HEK293T (cell line): Measurements from ENCODE around the gene GDAP1L1.
A peak's percentile ranks its signal among the peaks of the same experiment; 100 is the strongest.

ENCODE experiments used
- CTCF ChIA-PET: fragments of 350-600 bp; formaldehyde crosslinking; extraction: SDS; loops from one replicate; lab custom pipeline; 2021; ENCODE audit warnings: antibody characterized with exemption, inconsistent platforms; lab: Yijun Ruan, JAX
- POLR2A ChIA-PET: fragments of 350-600 bp; formaldehyde crosslinking; extraction: SDS; loops from one replicate; lab custom pipeline; 2020; ENCODE audit warnings: antibody characterized with exemption, inconsistent platforms; lab: Yijun Ruan, JAX
- DNase-seq: peaks from one replicate; pipeline ENCODE4 v3.0.0; 2012; ENCODE audit warnings: mixed read lengths; ENCODE audit errors: extremely low spot score
- ARNT ChIP-seq: fragments of 450-650 bp; IDR thresholded peaks from 2 replicates; pipeline ENCODE4 v1.6.1; 2017; ENCODE audit warnings: mild to moderate bottlenecking
- BHLHE40 ChIP-seq: fragments of 450-650 bp; IDR thresholded peaks from 2 replicates; pipeline ENCODE4 v1.6.1; 2016; ENCODE audit warnings: mild to moderate bottlenecking, moderate library complexity, borderline replicate concordance
- CTBP1 ChIP-seq: fragments of 450-650 bp; IDR thresholded peaks from 2 replicates; pipeline ENCODE4 v1.6.1; 2016; ENCODE audit warnings: borderline replicate concordance
- ELF4 ChIP-seq: fragments of 450-650 bp; IDR thresholded peaks from 2 replicates; pipeline ENCODE4 v1.6.1; 2017; ENCODE audit warnings: antibody characterized with exemption
- FOXA1 ChIP-seq: fragments of 450-650 bp; IDR thresholded peaks from 2 replicates; pipeline ENCODE4 v1.6.1; 2016; ENCODE audit warnings: mild to moderate bottlenecking
- FOXK2 ChIP-seq: fragments of 450-650 bp; IDR thresholded peaks from 2 replicates; pipeline ENCODE4 v1.6.1; 2016; ENCODE audit warnings: mild to moderate bottlenecking
- FOXM1 ChIP-seq: fragments of 450-650 bp; IDR thresholded peaks from 2 replicates; pipeline ENCODE4 v1.6.1; 2017; ENCODE audit warnings: mild to moderate bottlenecking, borderline replicate concordance
- HDGF ChIP-seq: fragments of 450-650 bp; IDR thresholded peaks from 2 replicates; pipeline ENCODE4 v1.6.1; 2017; ENCODE audit warnings: antibody characterized with exemption, borderline replicate concordance
- L3MBTL2 ChIP-seq: fragments of 450-650 bp; conservative IDR thresholded peaks from 2 replicates; pipeline ENCODE4 v1.6.1; 2016; ENCODE audit warnings: mild to moderate bottlenecking
- LEF1 ChIP-seq: fragments of 450-650 bp; IDR thresholded peaks from 2 replicates; pipeline ENCODE4 v1.6.1; 2017; ENCODE audit warnings: mild to moderate bottlenecking, borderline replicate concordance
- NFRKB ChIP-seq: fragments of 450-650 bp; IDR thresholded peaks from 2 replicates; pipeline ENCODE4 v1.6.1; 2016; ENCODE audit warnings: mild to moderate bottlenecking, moderate library complexity
- SP1 ChIP-seq: fragments of 450-650 bp; IDR thresholded peaks from 2 replicates; pipeline ENCODE4 v1.6.1; 2017
- SUZ12 ChIP-seq: fragments of 450-650 bp; IDR thresholded peaks from 2 replicates; pipeline ENCODE4 v1.6.1; 2016; ENCODE audit warnings: mild to moderate bottlenecking
- TARDBP ChIP-seq: fragments of 450-650 bp; IDR thresholded peaks from 2 replicates; pipeline ENCODE4 v1.6.1; 2016
- ZNF384 ChIP-seq: fragments of 450-650 bp; IDR thresholded peaks from 2 replicates; pipeline ENCODE4 v1.6.1; 2016
- TF ChIP-seq, protein P1 (sequence below): fragments of 450-650 bp; IDR thresholded peaks from 2 replicates; pipeline ENCODE4 v1.6.1; 2016

Gene GDAP1L1

DNA sequence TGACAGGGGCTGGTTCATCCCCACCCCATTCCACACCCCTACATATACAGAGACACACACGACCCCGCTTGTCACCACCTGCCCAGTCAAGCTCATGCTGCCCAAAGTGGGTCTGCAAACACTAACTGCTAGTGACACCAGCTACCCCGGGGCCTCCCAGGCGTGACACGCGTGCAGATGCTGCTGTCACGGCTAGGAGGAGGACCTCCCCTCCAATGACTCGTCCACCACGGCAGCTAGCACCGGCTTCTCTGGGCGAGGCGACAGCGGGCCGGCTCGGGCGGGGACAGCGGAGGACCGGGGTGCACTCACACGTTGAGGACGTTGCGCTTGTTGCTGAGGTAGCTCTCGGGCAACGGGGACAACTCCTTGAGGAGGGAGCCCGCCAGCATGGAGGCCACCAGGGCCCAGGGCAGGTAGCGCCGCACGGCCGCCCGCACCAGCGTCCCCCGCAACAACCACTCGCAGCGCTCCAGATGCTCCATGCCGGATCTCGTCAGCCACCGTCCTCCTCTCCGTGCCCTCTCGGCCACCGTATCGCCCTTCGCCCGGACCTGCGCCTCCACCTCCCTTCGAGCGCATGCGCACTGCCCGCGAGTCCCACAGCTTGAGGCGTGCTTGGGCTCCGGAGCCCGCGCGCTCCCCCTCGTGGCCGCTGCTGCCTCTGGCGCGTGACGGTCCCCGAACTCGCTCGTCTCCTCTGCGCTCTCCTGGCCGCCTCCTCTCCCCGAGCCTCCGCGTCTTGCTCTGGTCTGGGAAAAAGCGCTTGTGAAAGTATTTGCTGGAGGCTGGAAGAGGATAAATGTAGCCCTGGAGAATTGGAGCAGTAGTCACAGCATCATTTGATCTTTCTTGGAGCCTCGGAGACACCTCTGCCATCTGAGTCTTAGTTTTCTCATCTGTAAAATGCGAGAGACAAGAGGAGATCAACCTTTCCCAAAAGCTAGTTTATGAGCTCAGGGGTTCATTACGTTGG lies 63.8 kb downstream of the GDAP1L1 start, which contains the start of gene FITM2:
Gene FITM2, minus strand, starts transcription at position 539 of the 976 bp plus-strand sequence. Its CDS starts 54 bp downstream, at position 485.
- DNase-seq, result peak; percentile 98
- CTCF ChIA-PET, result interaction anchor here (0.7 to 4.8 kb wide), 15 partner anchors 9 to 194 kb away, joined by 3 to 49 read pairs (median 5); no protein-coding TSS in a partner anchor
- POLR2A ChIA-PET, result interaction anchor here (0.8 to 2.0 kb wide), 10 partner anchors 9 to 99 kb away, joined by 3 to 10 read pairs (median 4); partner anchors contain the start of gene R3HDML
- TF ChIP-seq, protein P1, sequence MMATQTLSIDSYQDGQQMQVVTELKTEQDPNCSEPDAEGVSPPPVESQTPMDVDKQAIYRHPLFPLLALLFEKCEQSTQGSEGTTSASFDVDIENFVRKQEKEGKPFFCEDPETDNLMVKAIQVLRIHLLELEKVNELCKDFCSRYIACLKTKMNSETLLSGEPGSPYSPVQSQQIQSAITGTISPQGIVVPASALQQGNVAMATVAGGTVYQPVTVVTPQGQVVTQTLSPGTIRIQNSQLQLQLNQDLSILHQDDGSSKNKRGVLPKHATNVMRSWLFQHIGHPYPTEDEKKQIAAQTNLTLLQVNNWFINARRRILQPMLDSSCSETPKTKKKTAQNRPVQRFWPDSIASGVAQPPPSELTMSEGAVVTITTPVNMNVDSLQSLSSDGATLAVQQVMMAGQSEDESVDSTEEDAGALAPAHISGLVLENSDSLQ, result no peak
- TF ChIP-seq FOXM1, result no peak
- no peak for TF ChIP-seq ZNF384
- TF ChIP-seq L3MBTL2, result peak; percentile 2; the same call in 1 of the 2 replicates

DNA sequence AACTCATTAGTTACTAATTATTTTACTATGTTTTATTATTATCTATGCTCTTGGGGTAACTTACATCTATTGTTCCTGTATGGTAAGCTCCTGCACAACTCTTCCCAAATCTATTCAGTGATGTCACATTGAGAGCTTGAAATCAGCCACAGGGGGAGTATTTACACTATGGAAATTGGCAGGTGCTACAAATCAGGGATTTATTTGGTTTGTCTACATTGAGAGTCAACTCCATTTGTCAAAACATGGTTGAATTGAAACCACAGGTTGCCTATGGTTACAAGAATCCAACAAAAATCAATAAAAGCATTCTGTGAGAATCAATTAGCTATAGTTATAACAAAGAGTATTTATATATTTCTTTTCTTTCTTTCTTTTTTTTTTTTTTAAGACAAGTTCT lies 67.8 kb downstream of the GDAP1L1 start:
- TF ChIP-seq, protein P1, result no peak
- no peak for TF ChIP-seq ZNF384
- no peak for TF ChIP-seq TARDBP
- no peak for TF ChIP-seq LEF1
- no peak for TF ChIP-seq NFRKB
- no peak for TF ChIP-seq SP1
- TF ChIP-seq SUZ12, result no peak
- TF ChIP-seq L3MBTL2, result no peak
- TF ChIP-seq ARNT, result no peak
- TF ChIP-seq FOXK2, result no peak
- no peak for TF ChIP-seq FOXA1
- TF ChIP-seq BHLHE40, result no peak
- ChIA-PET POLR2A (no interaction called here), CTCF (interaction anchor here (1.1 to 1.5 kb wide), 2 partner anchors 69 to 98 kb away, joined by 3 to 5 read pairs; no protein-coding TSS in a partner anchor)
- DNase-seq, result no peak

DNA sequence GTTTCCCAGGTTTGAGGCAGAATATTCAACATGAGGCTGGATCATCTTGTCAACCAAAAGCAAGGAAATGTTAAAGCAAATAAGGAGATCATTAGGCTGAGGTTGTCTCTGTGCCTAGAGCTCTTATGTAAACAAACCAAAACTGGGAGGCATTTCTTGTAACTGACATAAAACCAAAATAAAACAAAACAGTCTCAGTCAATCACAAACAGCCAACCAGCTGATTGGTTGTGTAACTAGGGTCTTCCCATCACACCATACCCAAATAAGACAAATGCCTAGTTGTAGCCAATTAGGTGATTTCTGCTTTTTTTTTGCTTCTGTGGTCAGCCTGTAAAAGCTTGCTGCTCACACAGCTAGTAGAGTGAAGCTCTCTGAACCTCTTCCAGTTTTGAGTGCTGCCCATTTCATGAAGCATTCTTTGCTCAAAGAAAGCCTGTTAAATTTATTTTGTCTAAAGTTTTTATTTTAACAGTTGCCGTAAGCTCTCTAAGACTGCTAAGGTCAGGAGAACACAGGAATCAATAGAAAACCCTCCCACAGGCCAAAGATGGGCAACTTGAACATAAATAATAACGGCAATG lies 72.8 kb downstream of the GDAP1L1 start:
- no peak for TF ChIP-seq HDGF
- TF ChIP-seq, protein P1, result peak; percentile 59; the same call in 1 of the 2 replicates
- no peak for TF ChIP-seq NFRKB
- no peak for TF ChIP-seq SUZ12
- TF ChIP-seq FOXK2, result no peak
- ChIA-PET POLR2A (no interaction called here), CTCF (interaction anchor here (0.6 to 1.9 kb wide), 5 partner anchors 9 to 103 kb away, joined by 3 to 10 read pairs (median 6); partner anchors contain the start of gene FITM2)
- no peak for DNase-seq

DNA sequence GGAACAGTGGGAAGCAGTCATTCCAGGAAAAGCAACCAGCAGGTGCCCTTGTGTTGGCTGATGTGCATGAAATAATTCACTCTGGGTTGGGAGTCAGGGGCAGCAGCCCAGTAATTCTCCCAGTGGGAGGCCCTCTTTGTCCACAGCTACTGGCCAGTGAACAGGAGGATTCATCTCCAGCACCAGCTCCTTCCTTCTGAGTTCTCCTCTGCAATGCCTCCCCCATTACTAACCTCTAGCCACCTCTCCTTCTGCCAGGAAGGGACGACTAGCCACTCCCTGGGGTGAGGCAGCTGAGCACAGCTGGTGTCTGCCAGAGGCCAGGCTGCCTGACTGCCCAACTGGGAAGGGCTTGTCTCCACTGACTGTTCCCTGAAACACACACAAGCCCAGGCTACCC lies 77.2 kb downstream of the GDAP1L1 start:
- DNase-seq, result no peak
- ChIA-PET POLR2A (interaction anchor here (0.9 kb wide), 1 partner anchor 14 kb away, joined by 3 read pairs; the partner anchor contains the start of gene FITM2), CTCF (interaction anchor here (1.5 kb wide), 1 partner anchor 14 kb away, joined by 6 read pairs; the partner anchor contains the start of gene FITM2)

More for the DNA sequence above, 77.2 kb downstream of the GDAP1L1 start:
- no peak for TF ChIP-seq TARDBP
- no peak for TF ChIP-seq SP1
- no peak for TF ChIP-seq LEF1
- no peak for TF ChIP-seq SUZ12
- TF ChIP-seq ARNT, result no peak
- TF ChIP-seq FOXM1, result no peak
- TF ChIP-seq HDGF, result no peak
- no peak for TF ChIP-seq NFRKB
- no peak for TF ChIP-seq ELF4
- no peak for TF ChIP-seq L3MBTL2
- TF ChIP-seq, protein P1, result no peak
- no peak for TF ChIP-seq BHLHE40
- TF ChIP-seq FOXK2, result no peak
- TF ChIP-seq CTBP1, result no peak
- TF ChIP-seq ZNF384, result no peak
